GM03348 (cell line): ENCODE measurements around the gene C2orf68.
A peak's percentile ranks its signal among the peaks of the same experiment; 100 is the strongest.
"Not testable (repeated sequence)": the region's sequence is repeated elsewhere in the genome, so short reads cannot be mapped to it uniquely, and the experiment has no call there.

Experiments used
- DNase-seq: peaks from one replicate; pipeline ENCODE4 v3.0.0; 2012; ENCODE audit warnings: low spot score

C2orf68 gene

GRCh38 chr2:85598594-85599340 lies 13.1 kb downstream of the C2orf68 start:
- DNase-seq: no peak

GRCh38 chr2:85597241-85597640 lies 14.6 kb downstream of the C2orf68 start:
- DNase-seq: no peak

- no peak for DNase-seq
Measured at GRCh38 chr2:85596486-85597143, 15.3 kb downstream of the C2orf68 start.

- DNase-seq: no peak
Measured at GRCh38 chr2:85596026-85596333, 15.9 kb downstream of the C2orf68 start.

GRCh38 chr2:85595301-85596025 lies 16.4 kb downstream of the C2orf68 start, which contains the start of gene RNF181:
Gene RNF181 (plus strand): TSS chr2:85595745. CDS start chr2:85595764, 19 bp downstream.
- DNase-seq: peak; percentile 96

GRCh38 chr2:85594715-85595300 lies 17.1 kb downstream of the C2orf68 start:
- no peak for DNase-seq

- no peak for DNase-seq
Measured at GRCh38 chr2:85593023-85593422, 18.8 kb downstream of the C2orf68 start.

GRCh38 chr2:85592299-85592698 lies 19.6 kb downstream of the C2orf68 start:
- not testable (repeated sequence) for DNase-seq

- DNase-seq: no peak
Measured at GRCh38 chr2:85591563-85591962, 20.3 kb downstream of the C2orf68 start.

- no peak for DNase-seq
Measured at GRCh38 chr2:85590950-85591349, 20.9 kb downstream of the C2orf68 start.

- peak; percentile 90 for DNase-seq
Measured at GRCh38 chr2:85589982-85590791, 21.7 kb downstream of the C2orf68 start.

GRCh38 chr2:85589181-85589580 lies 22.7 kb downstream of the C2orf68 start:
- no peak for DNase-seq

GRCh38 chr2:85588645-85589044 lies 23.2 kb downstream of the C2orf68 start:
- DNase-seq: no peak

GRCh38 chr2:85588236-85588635 lies 23.6 kb downstream of the C2orf68 start:
- DNase-seq: no peak

- peak; percentile 56 for DNase-seq
Measured at GRCh38 chr2:85585781-85586105, 26.1 kb downstream of the C2orf68 start.

- DNase-seq: peak; percentile 59
Measured at GRCh38 chr2:85584857-85585780, 26.7 kb downstream of the C2orf68 start.

GRCh38 chr2:85584354-85584856 lies 27.5 kb downstream of the C2orf68 start, which contains the start of gene VAMP5:
Gene VAMP5 (plus strand): TSS chr2:85584431. CDS start chr2:85584491, 60 bp downstream.
- peak; percentile 82 for DNase-seq

- DNase-seq: no peak
Measured at GRCh38 chr2:85583667-85584353, 28.1 kb downstream of the C2orf68 start.

- DNase-seq: no peak
Measured at GRCh38 chr2:85582492-85582891, 29.4 kb downstream of the C2orf68 start.

GRCh38 chr2:85580206-85580605 lies 31.7 kb downstream of the C2orf68 start:
- DNase-seq: no peak
